Right kidney (tissue), 1 donor: ENCODE data around the gene GRIPAP1.

Experiments
- DNase-seq: peaks from one replicate; pipeline ENCODE4 v3.0.0-alpha.2; 2016

The GRIPAP1 gene

GRCh38 chrX:48958635-48959094, 43.4 kb downstream of the GRIPAP1 start:
- peak; percentile 64 for DNase-seq

DNA sequence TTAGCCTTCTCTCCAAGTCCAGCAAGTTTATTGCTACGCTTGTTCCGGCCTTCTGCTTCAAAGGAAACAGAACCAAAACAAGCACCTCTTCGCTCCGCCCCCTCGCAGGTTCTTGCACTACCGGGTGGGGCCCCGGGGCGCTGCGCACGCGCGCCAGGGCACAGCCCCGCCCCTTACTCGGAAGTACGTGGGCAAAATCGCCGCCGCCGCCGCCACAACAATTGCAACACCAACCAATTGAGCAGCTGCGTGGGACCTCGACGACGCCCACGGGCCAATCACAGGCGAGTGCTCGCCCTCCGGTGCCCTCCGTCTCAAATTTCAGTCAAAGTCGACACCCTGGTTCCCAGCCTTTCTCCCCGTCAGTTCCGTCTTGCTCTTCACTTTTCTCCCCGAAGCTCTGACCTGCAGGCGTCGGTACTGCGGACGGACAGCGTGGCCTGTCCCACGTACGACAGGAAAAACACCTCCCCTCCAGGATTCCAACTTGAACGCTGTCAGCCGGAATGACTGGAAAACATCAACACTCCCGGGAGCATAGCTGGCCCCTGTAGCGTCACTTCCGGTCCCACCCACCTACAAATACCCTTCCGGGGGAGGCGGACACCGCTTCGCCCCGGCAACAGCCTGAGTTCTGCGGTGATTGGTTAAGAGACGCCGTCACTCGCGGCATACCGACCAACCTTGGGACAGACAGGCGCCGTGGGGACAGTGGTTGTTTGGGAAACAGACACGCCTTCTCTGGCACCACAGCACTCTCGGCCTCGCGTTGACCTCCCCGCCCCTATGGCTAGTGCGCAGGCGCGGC, 44.0 kb downstream of the GRIPAP1 start:
- peak; percentile 90 for DNase-seq

DNA sequence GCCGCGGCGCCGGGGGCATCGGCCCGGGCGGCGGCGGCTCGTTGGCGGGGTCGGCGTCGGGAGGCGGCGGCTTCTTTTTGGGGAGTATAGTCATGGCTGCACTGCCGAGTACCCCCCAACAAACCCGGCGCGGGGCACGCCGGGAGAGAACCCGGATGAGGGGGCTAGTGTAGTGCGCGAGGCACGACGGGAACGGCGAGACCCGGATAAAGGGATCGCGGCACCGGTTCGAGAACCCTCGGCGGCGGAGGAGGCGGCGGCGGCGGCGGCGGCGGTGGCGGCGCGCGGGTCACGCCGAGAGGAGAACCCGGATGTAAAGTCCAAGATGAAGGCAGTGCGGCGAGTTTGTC, 44.6 kb downstream of the GRIPAP1 start, which contains the start of gene OTUD5:
OTUD5 (minus strand) TSS at position 131 of the 350 bp plus-strand sequence; CDS start at position 94, 37 bp downstream.
- no peak for DNase-seq

DNA sequence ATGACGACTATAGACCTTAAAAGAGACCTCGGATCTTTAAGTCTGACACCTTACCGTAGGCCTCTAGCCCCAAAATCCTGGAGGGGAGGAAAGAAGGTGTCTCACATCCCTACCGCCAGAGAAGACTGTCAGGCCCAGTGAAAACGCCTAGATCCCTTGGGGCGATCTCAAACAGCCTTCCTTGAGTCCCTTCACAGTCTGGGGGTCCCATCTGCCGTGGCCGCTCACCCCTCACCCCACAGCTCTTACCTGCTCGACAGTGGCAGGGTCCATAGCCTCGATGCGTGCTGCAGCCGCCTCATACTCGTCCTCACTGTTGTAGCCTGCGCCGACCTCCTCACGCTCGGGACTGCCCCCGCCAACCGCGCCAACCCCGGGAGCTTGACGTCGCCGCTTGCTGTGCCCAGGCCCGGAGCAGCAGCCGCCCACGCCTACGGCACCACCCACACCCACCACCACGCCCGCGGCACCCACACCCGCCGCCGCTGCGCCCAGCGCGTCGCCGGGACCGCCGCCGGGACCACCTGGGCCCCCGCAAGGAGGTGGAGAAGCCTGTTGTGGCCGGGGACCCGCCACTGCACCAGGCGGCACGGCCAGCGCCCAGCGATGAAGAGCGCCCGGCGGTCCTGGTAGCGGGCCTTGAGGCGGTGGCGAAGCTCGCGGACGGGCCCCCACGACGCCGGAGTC, 45.2 kb downstream of the GRIPAP1 start:
- peak; percentile 32 for DNase-seq

DNA sequence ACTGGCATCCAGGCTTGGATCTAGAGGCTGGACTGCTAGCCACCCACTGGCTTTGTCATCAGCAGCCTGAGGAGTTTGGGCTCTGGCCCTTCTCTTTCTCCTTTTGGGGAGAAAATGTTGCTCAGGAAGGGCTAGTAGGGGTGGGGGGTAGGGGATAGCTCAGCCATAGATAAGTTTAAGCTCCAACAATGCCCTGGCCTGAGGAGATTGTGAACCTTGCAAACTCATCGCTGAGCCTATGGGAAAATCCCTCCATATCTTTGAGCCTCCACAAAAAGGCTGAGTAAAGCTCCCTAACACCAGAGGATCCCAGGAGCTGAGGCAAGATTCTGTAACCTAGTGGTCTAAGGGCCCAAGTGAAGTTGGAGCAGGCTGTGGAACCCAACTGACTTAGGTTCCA, 53.5 kb downstream of the GRIPAP1 start:
- DNase-seq, result no peak

DNA sequence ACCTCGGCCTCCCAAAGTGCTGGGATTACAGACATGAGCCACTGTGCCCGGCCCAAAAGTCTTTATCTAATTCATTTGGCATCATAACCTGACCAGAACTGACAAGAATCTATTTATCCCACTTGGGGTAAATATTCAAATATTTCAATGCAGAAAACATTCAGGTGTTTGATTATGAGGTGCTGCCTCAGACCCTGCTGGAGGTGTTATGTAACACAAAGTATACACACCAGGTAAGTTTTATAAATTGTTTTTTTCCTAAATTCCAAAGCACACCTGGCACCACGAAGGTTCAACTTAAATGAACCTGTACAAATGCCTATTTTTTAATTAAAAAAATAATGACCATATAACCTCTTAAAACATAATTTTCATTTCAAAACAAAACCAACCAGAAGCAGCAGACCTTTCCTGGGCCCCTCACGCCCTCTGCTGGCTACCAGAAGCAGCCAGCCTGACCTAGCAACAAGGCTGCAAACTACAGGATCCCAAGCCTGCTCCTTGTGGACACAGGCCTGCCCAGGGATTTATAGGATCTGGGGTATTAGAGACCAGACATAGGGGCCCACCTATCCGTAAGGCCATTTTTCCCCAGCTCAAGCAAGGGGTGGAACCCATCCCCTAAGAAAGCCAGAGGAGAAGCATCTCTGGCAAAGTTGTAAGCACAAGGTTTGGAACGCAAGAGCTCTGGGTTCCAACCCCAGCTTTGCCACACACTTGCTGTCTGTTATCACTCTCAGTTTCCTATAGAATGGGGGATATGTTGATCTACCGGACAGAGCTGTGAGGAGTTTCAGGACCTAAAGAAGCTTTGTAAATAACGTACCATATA, 56.3 kb downstream of the GRIPAP1 start:
- DNase-seq, result no peak

GRCh38 chrX:48942895-48943294, 59.2 kb downstream of the GRIPAP1 start:
- no peak for DNase-seq

DNA sequence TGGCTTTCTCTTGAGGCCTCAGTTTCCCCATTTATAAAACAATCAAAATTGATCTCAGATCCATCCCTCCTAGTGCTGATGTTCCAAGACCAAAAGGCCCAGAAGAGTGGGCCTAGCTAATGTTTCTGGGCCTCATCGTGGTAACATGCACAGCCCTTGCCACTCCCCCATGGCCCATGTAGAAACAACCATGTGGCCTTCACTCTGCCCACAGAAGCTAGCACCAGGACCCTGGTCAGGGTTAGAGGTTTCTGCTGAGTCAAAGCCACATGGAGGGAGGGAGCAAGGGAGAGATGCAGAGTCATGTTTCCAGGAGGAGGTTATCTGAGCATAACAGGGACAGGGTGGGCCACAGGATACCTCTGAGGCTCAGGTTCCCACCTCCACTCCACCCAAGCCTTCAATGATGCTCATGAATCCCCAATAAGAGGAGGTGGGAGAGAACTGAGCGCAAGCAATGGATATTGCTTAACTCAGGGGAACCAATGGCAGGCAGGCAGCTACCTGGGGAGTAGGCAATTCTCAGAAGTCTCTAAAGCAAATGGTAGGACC, 61.6 kb downstream of the GRIPAP1 start:
- no peak for DNase-seq

- no peak for DNase-seq
Measured at GRCh38 chrX:48939524-48940228, 62.4 kb downstream of the GRIPAP1 start.

GRCh38 chrX:48938721-48939425, 63.2 kb downstream of the GRIPAP1 start:
- DNase-seq, result no peak

- no peak for DNase-seq
Measured at GRCh38 chrX:48937054-48937907, 64.8 kb downstream of the GRIPAP1 start.

- DNase-seq, result no peak
Measured at GRCh38 chrX:48936429-48937053, 65.5 kb downstream of the GRIPAP1 start.

DNA sequence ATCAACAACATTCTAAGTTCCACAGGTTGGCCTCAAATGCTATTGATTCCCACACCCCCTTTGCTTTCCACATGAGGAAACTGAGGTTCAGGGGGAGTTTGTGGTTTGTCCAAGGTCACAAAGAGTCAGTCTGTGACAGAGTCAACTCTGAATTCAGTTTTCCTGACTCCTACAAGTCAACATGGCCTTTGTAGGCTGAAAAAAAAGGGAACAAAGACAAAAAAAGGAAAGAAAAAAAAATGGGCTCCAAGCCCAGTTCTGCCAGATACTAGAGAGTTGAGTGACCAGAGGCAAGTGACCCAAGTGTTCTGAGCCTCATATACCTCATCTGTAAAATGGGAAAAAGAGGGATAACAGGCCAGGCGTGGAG, 66.8 kb downstream of the GRIPAP1 start:
- DNase-seq, result no peak

GRCh38 chrX:48934581-48935300, 67.3 kb downstream of the GRIPAP1 start:
- DNase-seq, result no peak

DNA sequence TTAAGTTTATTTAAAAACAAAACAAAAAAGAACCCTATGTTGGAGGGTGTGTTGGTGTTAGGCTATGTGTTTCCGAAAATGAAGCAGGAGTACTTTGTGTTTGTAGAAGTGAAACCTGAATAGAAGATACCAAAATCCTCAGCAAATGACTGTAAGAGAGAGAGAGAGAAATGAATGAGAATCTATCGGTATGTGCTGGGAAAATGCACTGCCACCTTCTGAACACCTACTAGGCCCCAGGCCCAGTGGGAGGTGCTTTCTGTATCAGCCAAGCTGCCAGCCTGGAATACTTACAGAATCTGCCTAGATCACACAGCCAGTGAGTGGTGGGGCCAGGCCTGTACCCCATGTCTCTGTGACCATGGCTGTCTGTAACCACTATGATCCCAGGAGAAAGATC, 68.3 kb downstream of the GRIPAP1 start:
- DNase-seq, result no peak

DNA sequence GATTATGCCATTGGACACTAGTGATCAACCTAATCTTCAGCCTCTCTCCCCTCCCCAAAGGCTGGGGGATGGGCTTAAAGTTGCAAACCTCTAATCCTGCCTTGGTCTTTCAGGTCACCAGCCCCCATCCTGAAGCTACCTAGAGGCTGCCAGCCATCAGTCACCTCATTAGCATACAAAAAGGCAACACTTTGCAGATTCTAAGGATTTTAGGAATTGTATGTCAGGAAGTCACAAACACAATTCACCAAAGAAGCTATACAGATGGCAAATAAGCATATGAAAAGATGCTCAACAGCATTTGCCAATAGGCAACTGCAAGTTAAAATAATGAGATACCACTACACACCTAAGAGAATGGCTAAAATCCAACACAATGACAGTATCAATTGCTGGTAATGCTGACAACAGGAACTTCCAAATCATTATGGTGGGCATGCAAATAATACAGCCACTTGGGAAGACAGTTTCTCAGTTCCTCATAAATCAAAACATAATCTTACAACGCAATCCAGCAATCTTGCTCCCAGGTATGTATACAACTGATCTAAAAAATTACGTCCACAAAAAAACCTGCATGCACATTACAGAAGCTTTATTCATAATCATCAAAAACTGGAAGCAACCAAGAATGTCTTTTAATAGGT, 74.2 kb downstream of the GRIPAP1 start:
- DNase-seq, result no peak

GRCh38 chrX:48927123-48927522, 74.9 kb downstream of the GRIPAP1 start:
- no peak for DNase-seq

- DNase-seq, result no peak
Measured at GRCh38 chrX:48924270-48924669, 77.8 kb downstream of the GRIPAP1 start.

- DNase-seq, result no peak
Measured at GRCh38 chrX:48923771-48924170, 78.3 kb downstream of the GRIPAP1 start.
